SU-DHL-6 (cell line): ENCODE measurements around the gene STRBP.

ENCODE experiments used
- H2AFZ ChIP-seq: fragments of 200-600 bp; sonication (generic); 2 replicates; pipeline ENCODE4 v1.6.1; 2014; ENCODE audit warnings: low read depth, mild to moderate bottlenecking, moderate library complexity, mixed read lengths, antibody characterized with exemption, low read length; ENCODE audit not compliant: severe bottlenecking
- H3F3A ChIP-seq: fragments of 200-600 bp; shearing (Covaris generic); 2 replicates; pipeline ENCODE4 v1.6.0; 2016; ENCODE audit warnings: antibody characterized with exemption, mild to moderate bottlenecking; ENCODE audit not compliant: insufficient read depth
- H3K27ac ChIP-seq: fragments of 200-600 bp; sonication (generic); 2 replicates; pipeline ENCODE4 v1.5.1; 2016; ENCODE audit warnings: low read depth, mild to moderate bottlenecking, low read length, moderate library complexity, mixed read lengths
- H3K27me3 ChIP-seq: fragments of 200-600 bp; sonication (generic), shearing (Covaris generic); 2 replicates; pipeline ENCODE4 v1.6.0; 2014; ENCODE audit warnings: mild to moderate bottlenecking, low read length
- H3K36me3 ChIP-seq: fragments of 200-600 bp; sonication (generic); 2 replicates; pipeline ENCODE4 v1.6.1; 2014; ENCODE audit warnings: mild to moderate bottlenecking, low read length, mixed read lengths
- H3K4me2 ChIP-seq: fragments of 300-600, 200-600 bp; shearing (Covaris generic), sonication (generic); 2 replicates; pipeline ENCODE4 v1.6.0; 2014; ENCODE audit warnings: low read length, low read depth, mild to moderate bottlenecking; ENCODE audit not compliant: poor library complexity, severe bottlenecking
- H3K4me3 ChIP-seq: fragments of 200-600 bp; sonication (generic); 2 replicates; pipeline ENCODE4 v1.5.1; 2014; ENCODE audit warnings: antibody characterized with exemption, low read length, mild to moderate bottlenecking, mixed read lengths; ENCODE audit not compliant: insufficient read depth, poor library complexity, severe bottlenecking
- H3K79me2 ChIP-seq: fragments of 200-600 bp; sonication (generic); 2 replicates; pipeline ENCODE4 v1.6.1; 2014; ENCODE audit warnings: mild to moderate bottlenecking, low read length, moderate library complexity; ENCODE audit not compliant: insufficient read depth
- H3K9ac ChIP-seq: fragments of 200-600 bp; sonication (generic); 2 replicates; pipeline ENCODE4 v1.7.0; 2014; ENCODE audit warnings: mild to moderate bottlenecking, low read length
- H3K9me2 ChIP-seq: fragments of 200-600 bp; sonication (generic); replicated peaks from 2 replicates; pipeline ENCODE4 v1.6.1; 2014; ENCODE audit warnings: low read length; ENCODE audit not compliant: insufficient read depth
- H3K9me3 ChIP-seq: fragments of 200-600 bp; sonication (generic); 2 replicates; pipeline ENCODE4 v1.6.1; 2014; ENCODE audit warnings: low read length, mixed read lengths; ENCODE audit not compliant: insufficient read depth
- H4K20me1 ChIP-seq: fragments of 200-600 bp; sonication (generic); 2 replicates; pipeline ENCODE4 v1.6.1; 2014; ENCODE audit warnings: low read depth, mild to moderate bottlenecking, antibody characterized with exemption, low read length, moderate library complexity, mixed read lengths
- CTCF ChIP-seq: fragments of 200-600 bp; sonication (generic); IDR thresholded peaks from one replicate; pipeline ENCODE4 v1.5.1; 2017; ENCODE audit warnings: antibody characterized with exemption, mild to moderate bottlenecking, low read length, moderate library complexity; ENCODE audit not compliant: insufficient read depth, poor library complexity, severe bottlenecking
- EZH2phosphoT487 ChIP-seq: fragments of 200-600 bp; sonication (generic), shearing (Covaris generic); conservative IDR thresholded peaks from 2 replicates; pipeline ENCODE4 v1.6.1; 2018; ENCODE audit warnings: mild to moderate bottlenecking, antibody characterized with exemption, low read length, moderate library complexity, mixed read lengths

The STRBP gene

GRCh38 chr9:123090956-123091355 is 177.4 kb downstream of the STRBP start:
- Histone ChIP-seq H3K27ac (peak overlapping the region; percentile 59; the same call in 1 of the 2 replicates), H3F3A (peaks cover 5% of the 10 kb centered on the region; the same call in 1 of the 2 replicates), H3K36me3 (peaks cover 17% of the 10 kb centered on the region), H3K9me3 (no peaks in the 10 kb centered on the region), H3K79me2 (no peaks in the 10 kb centered on the region), H3K4me3 (no peak overlapping the region), H3K4me2 (peak overlapping the region; percentile 5), H3K9me2 (no peaks in the 10 kb centered on the region), H4K20me1 (no peaks in the 10 kb centered on the region), H3K27me3 (no peaks in the 10 kb centered on the region), H2AFZ (no peak overlapping the region), H3K9ac (no peak overlapping the region)
- no peak for TF ChIP-seq EZH2phosphoT487
- no peak for TF ChIP-seq CTCF

- peaks cover 13% of the 10 kb centered on the region for H3K36me3 ChIP-seq
Measured at GRCh38 chr9:123090198-123090896, 178.0 kb downstream of the STRBP start.

GRCh38 chr9:123089790-123090189 is 178.6 kb downstream of the STRBP start:
- Histone ChIP-seq H3K4me2 (peak overlapping the region; percentile 24), H4K20me1 (no peaks in the 10 kb centered on the region), H3K9me2 (no peaks in the 10 kb centered on the region), H3K9ac (no peak overlapping the region), H3K27ac (peak overlapping the region; percentile 59), H3K9me3 (no peaks in the 10 kb centered on the region), H3K27me3 (no peaks in the 10 kb centered on the region), H3K36me3 (peaks cover 13% of the 10 kb centered on the region), H2AFZ (no peak overlapping the region), H3F3A (peaks cover 5% of the 10 kb centered on the region; the same call in 1 of the 2 replicates), H3K4me3 (no peak overlapping the region), H3K79me2 (no peaks in the 10 kb centered on the region)
- no peak for TF ChIP-seq EZH2phosphoT487
- no peak for TF ChIP-seq CTCF

More at GRCh38 chr9:123090198-123090896, 178.0 kb downstream of the STRBP start:
- Histone ChIP-seq H3F3A (peaks cover 5% of the 10 kb centered on the region; the same call in 1 of the 2 replicates), H3K4me2 (peak overlapping the region; percentile 24), H2AFZ (no peak overlapping the region), H3K9me3 (no peaks in the 10 kb centered on the region), H3K79me2 (no peaks in the 10 kb centered on the region), H3K27me3 (no peaks in the 10 kb centered on the region), H3K4me3 (no peak overlapping the region), H4K20me1 (no peaks in the 10 kb centered on the region), H3K9ac (no peak overlapping the region), H3K27ac (peak overlapping the region; percentile 59), H3K9me2 (no peaks in the 10 kb centered on the region)
- no peak for TF ChIP-seq CTCF
- TF ChIP-seq EZH2phosphoT487, result no peak
